Endothelial cell (in vitro differentiated cells): ENCODE results near the gene PPP2R2C. TPM values are rescaled to one million over a fixed set of nuclear protein-coding genes. Genes with fewer than 3 reads are reported as not detected.

Source experiments
- DNase-seq: peaks from one replicate; pipeline ENCODE4 v3.0.0; 2021; ENCODE audit warnings: low spot score
- H3K27ac Mint-ChIP-seq: one replicate; pipeline ENCODE4 v1.8.0; 2021; ENCODE audit warnings: mixed read lengths, inconsistent platforms; ENCODE audit not compliant: unreplicated experiment
- H3K27me3 Mint-ChIP-seq: one replicate; pipeline ENCODE4 v1.8.0; 2021; ENCODE audit warnings: mild to moderate bottlenecking, moderate library complexity, mixed read lengths, inconsistent platforms; ENCODE audit not compliant: unreplicated experiment
- H3K36me3 Mint-ChIP-seq: one replicate; pipeline ENCODE4 v1.8.0; 2021; ENCODE audit warnings: mild to moderate bottlenecking, low read depth, mixed read lengths, inconsistent platforms; ENCODE audit not compliant: unreplicated experiment
- H3K4me1 Mint-ChIP-seq: one replicate; pipeline ENCODE4 v1.8.0; 2021; ENCODE audit warnings: mild to moderate bottlenecking, mixed read lengths, inconsistent platforms; ENCODE audit not compliant: unreplicated experiment
- H3K4me3 Mint-ChIP-seq: one replicate; pipeline ENCODE4 v1.8.0; 2021; ENCODE audit warnings: mild to moderate bottlenecking, mixed read lengths, inconsistent platforms; ENCODE audit not compliant: unreplicated experiment
- H3K9me3 Mint-ChIP-seq: one replicate; pipeline ENCODE4 v1.8.0; 2021; ENCODE audit warnings: mixed read lengths, inconsistent platforms; ENCODE audit not compliant: unreplicated experiment
- total RNA-seq: library from RNA; stranded (reverse); fragmentation: NEBNext Ultra II Directional; extraction: Animal tissue kit (Norgen Biotek cat#: 25700); gene quantifications from one replicate; pipeline ENCODE4 v1.2.1, GENCODE V29; 2021; ENCODE audit not compliant: unreplicated experiment
- TF ChIP-seq, protein P1 (sequence below): fragments of 200-600 bp; sonication (generic); IDR thresholded peaks from one replicate; pipeline ENCODE4 v1.5.0; 2021; ENCODE audit warnings: antibody characterized with exemption; ENCODE audit not compliant: unreplicated experiment

Gene PPP2R2C
- total RNA-seq, 1 donor from 2014 or later: 1.7 TPM

DNA sequence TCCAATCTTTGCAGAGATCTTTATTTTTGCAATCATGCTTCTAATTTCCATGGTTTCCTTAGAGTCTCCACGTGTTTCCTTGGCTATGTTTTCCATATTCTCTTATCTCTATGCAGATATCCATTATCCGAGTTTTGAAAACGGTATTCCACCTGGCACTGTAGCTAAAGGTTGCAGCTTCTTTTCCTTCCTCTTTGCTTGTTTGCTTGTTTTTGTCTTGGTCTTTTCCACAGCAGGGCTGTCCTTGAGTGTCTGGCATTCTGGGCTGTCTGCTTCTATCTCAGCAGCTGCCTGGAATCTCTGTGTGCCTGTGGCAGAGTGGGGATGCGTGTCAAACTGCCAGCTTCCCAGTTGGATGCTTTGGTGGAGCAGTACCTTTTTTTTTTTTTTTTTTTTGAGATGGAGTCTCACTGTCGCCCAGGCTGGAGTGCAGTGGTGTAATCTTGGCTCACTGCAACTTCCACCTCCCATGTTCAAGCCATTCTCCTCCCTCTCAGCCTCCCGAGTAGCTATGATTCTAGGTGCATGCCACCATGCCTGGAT is 155.9 kb downstream of the PPP2R2C start:
- peak overlapping the region; percentile 28 for H3K27ac Mint-ChIP-seq
- H3K4me3 Mint-ChIP-seq: no peak overlapping the region
- peaks cover 16% of the 10 kb centered on the region for H3K4me1 Mint-ChIP-seq
- TF ChIP-seq, protein P1, sequence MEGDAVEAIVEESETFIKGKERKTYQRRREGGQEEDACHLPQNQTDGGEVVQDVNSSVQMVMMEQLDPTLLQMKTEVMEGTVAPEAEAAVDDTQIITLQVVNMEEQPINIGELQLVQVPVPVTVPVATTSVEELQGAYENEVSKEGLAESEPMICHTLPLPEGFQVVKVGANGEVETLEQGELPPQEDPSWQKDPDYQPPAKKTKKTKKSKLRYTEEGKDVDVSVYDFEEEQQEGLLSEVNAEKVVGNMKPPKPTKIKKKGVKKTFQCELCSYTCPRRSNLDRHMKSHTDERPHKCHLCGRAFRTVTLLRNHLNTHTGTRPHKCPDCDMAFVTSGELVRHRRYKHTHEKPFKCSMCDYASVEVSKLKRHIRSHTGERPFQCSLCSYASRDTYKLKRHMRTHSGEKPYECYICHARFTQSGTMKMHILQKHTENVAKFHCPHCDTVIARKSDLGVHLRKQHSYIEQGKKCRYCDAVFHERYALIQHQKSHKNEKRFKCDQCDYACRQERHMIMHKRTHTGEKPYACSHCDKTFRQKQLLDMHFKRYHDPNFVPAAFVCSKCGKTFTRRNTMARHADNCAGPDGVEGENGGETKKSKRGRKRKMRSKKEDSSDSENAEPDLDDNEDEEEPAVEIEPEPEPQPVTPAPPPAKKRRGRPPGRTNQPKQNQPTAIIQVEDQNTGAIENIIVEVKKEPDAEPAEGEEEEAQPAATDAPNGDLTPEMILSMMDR: no peak
- no peaks in the 10 kb centered on the region for H3K9me3 Mint-ChIP-seq
- H3K27me3 Mint-ChIP-seq: peaks cover 7% of the 10 kb centered on the region
- DNase-seq: no peak
- no peaks in the 10 kb centered on the region for H3K36me3 Mint-ChIP-seq

DNA sequence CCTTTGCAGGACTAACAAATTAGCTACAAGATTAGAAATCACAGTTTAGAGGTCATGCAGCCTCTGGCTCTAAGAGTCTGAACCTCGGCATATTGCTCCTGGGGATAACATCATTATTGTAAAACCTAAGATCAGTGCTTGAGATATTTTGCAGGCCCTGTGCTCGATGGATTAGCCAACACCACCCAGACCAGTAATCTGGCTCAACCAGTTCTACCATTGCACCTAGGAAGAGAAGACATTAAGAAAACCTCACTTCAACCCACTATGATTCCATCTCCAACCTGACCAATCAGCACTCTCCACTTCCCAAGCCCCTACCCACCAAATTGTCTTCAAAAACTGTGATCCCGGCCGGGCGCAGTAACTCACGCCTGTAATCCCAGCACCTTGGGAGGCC is 159.2 kb downstream of the PPP2R2C start:
- TF ChIP-seq, protein P1: no peak
- peaks cover 9% of the 10 kb centered on the region for H3K36me3 Mint-ChIP-seq
- no peak for DNase-seq
- no peaks in the 10 kb centered on the region for H3K9me3 Mint-ChIP-seq
- no peak overlapping the region for H3K4me3 Mint-ChIP-seq
- H3K27ac Mint-ChIP-seq: no peak overlapping the region
- peaks cover 7% of the 10 kb centered on the region for H3K27me3 Mint-ChIP-seq
- H3K4me1 Mint-ChIP-seq: peaks cover 29% of the 10 kb centered on the region

- Mint-ChIP-seq H3K36me3 (peaks cover 17% of the 10 kb centered on the region), H3K27ac (no peak overlapping the region), H3K4me1 (peaks cover 22% of the 10 kb centered on the region), H3K4me3 (peak overlapping the region; percentile 82), H3K9me3 (no peaks in the 10 kb centered on the region), H3K27me3 (peaks cover 8% of the 10 kb centered on the region)
- TF ChIP-seq, protein P1: no peak
- no peak for DNase-seq
Measured at GRCh38 chr4:6309777-6310176, 162.6 kb downstream of the PPP2R2C start.

- peaks cover 17% of the 10 kb centered on the region for H3K36me3 Mint-ChIP-seq
- no peaks in the 10 kb centered on the region for H3K9me3 Mint-ChIP-seq
- H3K4me3 Mint-ChIP-seq: peak overlapping the region; percentile 86
- TF ChIP-seq, protein P1: no peak
- DNase-seq: peak; percentile 64
- peaks cover 18% of the 10 kb centered on the region for H3K4me1 Mint-ChIP-seq
- peaks cover 8% of the 10 kb centered on the region for H3K27me3 Mint-ChIP-seq
- H3K27ac Mint-ChIP-seq: no peak overlapping the region
Measured at GRCh38 chr4:6308899-6309643, 163.3 kb downstream of the PPP2R2C start.

GRCh38 chr4:6307891-6308290 is 164.5 kb downstream of the PPP2R2C start:
- TF ChIP-seq, protein P1: no peak
- Mint-ChIP-seq H3K9me3 (no peaks in the 10 kb centered on the region), H3K4me1 (peaks cover 15% of the 10 kb centered on the region), H3K4me3 (no peak overlapping the region), H3K27ac (no peak overlapping the region), H3K27me3 (peaks cover 5% of the 10 kb centered on the region), H3K36me3 (peaks cover 17% of the 10 kb centered on the region)
- no peak for DNase-seq
